Mucosa of descending colon (tissue), 3 donors: ENCODE measurements around the gene RAPGEF2. TPM values are rescaled to one million over a fixed set of nuclear protein-coding genes. Genes with fewer than 3 reads are reported as not detected.

Source experiments
- ATAC-seq: fragments of 200-7000 bp; cut with Tn5 transposase; one replicate; pipeline ENCODE4 v1.9.1; 2020; ENCODE audit warnings: mild to moderate bottlenecking, moderate library complexity
- DNase-seq, 3 donors: peaks; one replicate each; pipeline ENCODE4 v3.0.0-alpha.2; 2020
- H3K36me3 ChIP-seq: fragments of 200-600 bp; one replicate; pipeline ENCODE4 v1.8.0; 2021; ENCODE audit warnings: low read depth, mild to moderate bottlenecking
- H3K4me1 ChIP-seq: fragments of 200-600 bp; one replicate; pipeline ENCODE4 v1.8.0; 2021; ENCODE audit warnings: low read depth, mild to moderate bottlenecking
- H3K4me3 ChIP-seq: fragments of 200-600 bp; one replicate; pipeline ENCODE4 v1.8.0; 2021; ENCODE audit warnings: mild to moderate bottlenecking
- H3K9me3 ChIP-seq: fragments of 200-600 bp; one replicate; pipeline ENCODE4 v1.8.0; 2021; ENCODE audit warnings: mild to moderate bottlenecking
- CTCF ChIP-seq: fragments of 200-600 bp; IDR thresholded peaks from one replicate; pipeline ENCODE4 v1.8.0; 2022; ENCODE audit warnings: antibody characterized with exemption, mild to moderate bottlenecking
- intact Hi-C, 2 donors: fragments of 100-400 bp; cut with DNase I in 1 of 2; cut with micrococcal nuclease in 1 of 2; formaldehyde crosslinking; loops; one replicate each; pipeline versions ENCODE4 v1.11.0 to v1.11.1; 2022; cut with DNase I, micrococcal nuclease
- total RNA-seq, 3 donors: library from RNA; stranded (reverse); fragmentation: NEBNext Ultra II Directional in 2 of 3; extraction: Animal tissue kit (Norgen Biotek cat#: 25700) in 2 of 3; gene quantifications; one replicate each; pipeline versions ENCODE4 v1.2.1 to v1.2.4, GENCODE V29; 2021 to 2023
- donor health status: DM: no; HTN: no; CAD: no; lungs with moderate emphysema.
- donor health status: DM: no; HTN: no; CAD: no.
- donor health status: DM: no; HTN: yes; CAD: no.

The RAPGEF2 gene
- total RNA-seq, 3 donors from 2014 or later: 42.8 to 68.2 (median 55.1) TPM

- H3K9me3 ChIP-seq: no peaks in the 10 kb centered on the region
- DNase-seq (no peak), ATAC-seq (no peak)
- H3K36me3 ChIP-seq: no peaks in the 10 kb centered on the region
- H3K4me3 ChIP-seq: no peak overlapping the region
- H3K4me1 ChIP-seq: no peaks in the 10 kb centered on the region
- no peak for TF ChIP-seq CTCF
- intact Hi-C loops: no loop called here
Measured at GRCh38 chr4:159291176-159291575, 188.3 kb downstream of the RAPGEF2 start.

- H3K36me3 ChIP-seq: no peaks in the 10 kb centered on the region
- no peaks in the 10 kb centered on the region for H3K4me1 ChIP-seq
- no peak overlapping the region for H3K4me3 ChIP-seq
- ATAC-seq (no peak), DNase-seq (no peak)
- no peak for TF ChIP-seq CTCF
- intact Hi-C loops: no loop called here
- no peaks in the 10 kb centered on the region for H3K9me3 ChIP-seq
Measured at GRCh38 chr4:159292137-159292896, 189.4 kb downstream of the RAPGEF2 start.

GRCh38 chr4:159293811-159294515 is 191.1 kb downstream of the RAPGEF2 start:
- Histone ChIP-seq H3K4me3 (no peak overlapping the region), H3K4me1 (no peaks in the 10 kb centered on the region), H3K36me3 (no peaks in the 10 kb centered on the region), H3K9me3 (no peaks in the 10 kb centered on the region)
- no peak for TF ChIP-seq CTCF
- intact Hi-C loops: no loop called here
- ATAC-seq (no peak), DNase-seq (no peak)

- no peaks in the 10 kb centered on the region for H3K36me3 ChIP-seq
- no peak overlapping the region for H3K4me3 ChIP-seq
- intact Hi-C loops: no loop called here
- H3K9me3 ChIP-seq: no peaks in the 10 kb centered on the region
- no peaks in the 10 kb centered on the region for H3K4me1 ChIP-seq
- no peak for DNase-seq
- ATAC-seq: no peak
- TF ChIP-seq CTCF: no peak
Measured at GRCh38 chr4:159296061-159296460, 193.2 kb downstream of the RAPGEF2 start.

- TF ChIP-seq CTCF: no peak
- Histone ChIP-seq H3K9me3 (no peaks in the 10 kb centered on the region), H3K4me1 (no peaks in the 10 kb centered on the region), H3K36me3 (no peaks in the 10 kb centered on the region), H3K4me3 (no peak overlapping the region)
- ATAC-seq (no peak), DNase-seq (no peak)
- intact Hi-C loops: no loop called here
Measured at GRCh38 chr4:159297091-159297490, 194.2 kb downstream of the RAPGEF2 start.
